OCI-LY7 (cell line): Measurements from ENCODE around the gene PIGM.

Experiments
- CTCF ChIP-seq: fragments of 200-600 bp; sonication (generic); conservative IDR thresholded peaks from 2 replicates; pipeline ENCODE4 v1.5.1; 2014; ENCODE audit warnings: mild to moderate bottlenecking, antibody characterized with exemption, low read length, moderate library complexity, mixed read lengths
- EZH2phosphoT487 ChIP-seq: fragments of 200-600 bp; sonication (generic); IDR thresholded peaks from 2 replicates; pipeline ENCODE4 v1.6.1; 2018; ENCODE audit warnings: low read depth, borderline replicate concordance, mild to moderate bottlenecking, mixed run types, antibody characterized with exemption, low read length, moderate library complexity, mixed read lengths

GRCh38 chr1:159986093-159986492 is 45.7 kb downstream of the PIGM start:
- TF ChIP-seq CTCF = no peak
- no peak for TF ChIP-seq EZH2phosphoT487
